ENCODE data around the gene UHRF2. TPM values are rescaled to one million over a fixed set of nuclear protein-coding genes. Genes with fewer than 3 reads are reported as not detected.
A peak's percentile ranks its signal among the peaks of the same experiment; 100 is the strongest.

Gene UHRF2
- total and polyA plus RNA-seq, 2 of the 13 experiments (the other 11 are each of a cell fraction or from before 2014, with no cell fraction given): 42.1 to 44.2 TPM

DNA sequence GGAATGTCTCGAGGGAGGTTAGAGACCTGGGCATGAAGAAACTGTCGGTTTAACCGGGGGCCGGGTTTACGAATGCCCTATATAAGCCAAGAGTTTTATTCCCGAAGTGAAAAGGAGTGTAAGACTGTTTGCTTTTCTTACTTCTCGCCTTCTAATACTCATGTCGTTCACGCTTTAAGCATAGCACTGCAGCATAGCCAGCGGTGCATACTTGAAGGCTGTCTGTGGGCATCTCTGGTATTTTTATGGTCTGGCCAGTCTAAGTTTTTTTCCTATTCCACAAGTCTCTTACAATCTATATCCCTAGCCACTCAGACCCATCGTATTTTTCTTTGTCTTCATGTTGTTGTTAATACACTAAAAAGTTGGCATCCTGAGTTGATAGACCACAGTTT, 1.2 kb downstream of the UHRF2 start:
- no peak for DNase-seq (ENCODE audit: low spot score)
- in situ Hi-C loops (cut with HindIII; ENCODE audit: extremely low pct_ligation_motif_present, low pct_unique_long_range_greater_than_20kb) (no loop called here), intact Hi-C loops (cut with micrococcal nuclease; ENCODE audit: unreplicated experiment) (no loop called here)
- H4K20me1 ChIP-seq (ENCODE audit: insufficient read depth, low read length): peaks cover 49% of the 10 kb centered on the region
- peaks cover 58% of the 10 kb centered on the region for H3K79me2 ChIP-seq (ENCODE audit: insufficient read depth, low read length)
- H3K4me1 ChIP-seq (ENCODE audit: insufficient read depth, low read length): peaks cover 50% of the 10 kb centered on the region
- H3K9me3 ChIP-seq (ENCODE audit: low read length): no peaks in the 10 kb centered on the region
- WGBS (ENCODE audit: low lambda C conversion rate): under 1% methylated on average over 10 of the region's 11 CpGs
- no peak overlapping the region for H2AFZ ChIP-seq (ENCODE audit: low read length)
- ChIA-PET POLR2A (interaction anchor here (1.1 to 1.5 kb wide), 2 partner anchors 15 to 40 kb away, joined by 3 read pairs; no protein-coding TSS in a partner anchor), CTCF (ENCODE audit: low intra/inter-chr PET ratio, low total read pairs) (no interaction called here)
- H3K4me2 ChIP-seq (ENCODE audit: low read depth, low read length): peak overlapping the region; percentile 83
- FAIRE-seq: no peak
- H3K27me3 ChIP-seq (ENCODE audit: control insufficient read depth in 1 of 2, insufficient read depth in 2 of 2, low read length in 2 of 2): no peaks in the 10 kb centered on the region; a peak in 1 of 5 replicates
- H3K36me3 ChIP-seq (replicated peaks in 1 of 2; ENCODE audit: control insufficient read depth in 1 of 2, insufficient read depth in 2 of 2, low read length in 2 of 2): peaks cover 0 to 2% of the 10 kb centered on the region in 2 experiments; a peak in 2 of 5 replicates
- H3K4me3 ChIP-seq (replicated peaks in 1 of 3; ENCODE audit: insufficient read depth in 1 of 3, low read depth in 2 of 3, low read length in 3 of 3): peak overlapping the region; percentile 86 to 91 (median 90)
- H3K27ac ChIP-seq (ENCODE audit: extremely low read length, insufficient read depth, low read length): peak overlapping the region; percentile 77
- BruUV-seq (replicated peaks): no TSS peak
- ATAC-seq: peak; percentile 33
- peak overlapping the region; percentile 89 for H3K9ac ChIP-seq (ENCODE audit: insufficient read depth, low read depth, low read length)
- no peak for TF ChIP-seq MIXL1 (CRISPR knock-in tag; IDR thresholded peaks at IDR 0.05)
- 0 out of 2 replicates have a peak, but pooled peaks have one; percentile 2 for TF ChIP-seq KMT2A (CRISPR knock-in tag; IDR thresholded peaks at IDR 0.05)
- no peak for TF ChIP-seq ZNF607 (CRISPR knock-in tag; IDR thresholded peaks at IDR 0.05; ENCODE audit: borderline replicate concordance)
- TF ChIP-seq ZNF710 (CRISPR knock-in tag; IDR thresholded peaks at IDR 0.05; ENCODE audit: borderline replicate concordance): no peak
- TF ChIP-seq ZBTB8A (CRISPR knock-in tag; IDR thresholded peaks at IDR 0.05; ENCODE audit: borderline replicate concordance, low read depth): no peak
- TF ChIP-seq, protein P1, sequence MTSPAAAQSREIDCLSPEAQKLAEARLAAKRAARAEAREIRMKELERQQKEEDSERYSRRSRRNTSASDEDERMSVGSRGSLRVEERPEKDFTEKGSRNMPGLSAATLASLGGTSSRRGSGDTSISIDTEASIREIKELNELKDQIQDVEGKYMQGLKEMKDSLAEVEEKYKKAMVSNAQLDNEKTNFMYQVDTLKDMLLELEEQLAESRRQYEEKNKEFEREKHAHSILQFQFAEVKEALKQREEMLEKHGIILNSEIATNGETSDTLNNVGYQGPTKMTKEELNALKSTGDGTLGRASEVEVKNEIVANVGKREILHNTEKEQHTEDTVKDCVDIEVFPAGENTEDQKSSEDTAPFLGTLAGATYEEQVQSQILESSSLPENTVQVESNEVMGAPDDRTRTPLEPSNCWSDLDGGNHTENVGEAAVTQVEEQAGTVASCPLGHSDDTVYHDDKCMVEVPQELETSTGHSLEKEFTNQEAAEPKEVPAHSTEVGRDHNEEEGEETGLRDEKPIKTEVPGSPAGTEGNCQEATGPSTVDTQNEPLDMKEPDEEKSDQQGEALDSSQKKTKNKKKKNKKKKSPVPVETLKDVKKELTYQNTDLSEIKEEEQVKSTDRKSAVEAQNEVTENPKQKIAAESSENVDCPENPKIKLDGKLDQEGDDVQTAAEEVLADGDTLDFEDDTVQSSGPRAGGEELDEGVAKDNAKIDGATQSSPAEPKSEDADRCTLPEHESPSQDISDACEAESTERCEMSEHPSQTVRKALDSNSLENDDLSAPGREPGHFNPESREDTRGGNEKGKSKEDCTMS (CRISPR knock-in tag; conservative IDR thresholded peaks at IDR 0.05): no peak
- no peak for TF ChIP-seq SAP130 (CRISPR knock-in tag; IDR thresholded peaks at IDR 0.05; ENCODE audit: low read depth)
- peak; percentile 3 for TF ChIP-seq ASH2L (IDR thresholded peaks at IDR 0.05; ENCODE audit: insufficient read length, low read depth, low read length)
- 0 out of 2 replicates have a peak, but pooled peaks have one; percentile 10 for TF ChIP-seq KDM5A (IDR thresholded peaks at IDR 0.05; ENCODE audit: borderline replicate concordance, low read length)
- TF ChIP-seq, protein P2, sequence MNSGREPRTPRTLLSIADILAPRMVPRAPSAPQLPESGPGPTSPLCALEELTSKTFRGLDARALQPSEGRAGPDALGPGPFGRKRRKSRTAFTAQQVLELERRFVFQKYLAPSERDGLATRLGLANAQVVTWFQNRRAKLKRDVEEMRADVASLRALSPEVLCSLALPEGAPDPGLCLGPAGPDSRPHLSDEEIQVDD (CRISPR knock-in tag; IDR thresholded peaks at IDR 0.05; ENCODE audit: borderline replicate concordance): no peak
- TF ChIP-seq ZHX2 (IDR thresholded peaks at IDR 0.05; ENCODE audit: low read depth): no peak
- TF ChIP-seq ZHX2 (CRISPR knock-in tag; IDR thresholded peaks at IDR 0.05; ENCODE audit: borderline replicate concordance): no peak
- TF ChIP-seq ZNF264 (CRISPR knock-in tag; IDR thresholded peaks at IDR 0.05): peak; percentile 8; the same call in 1 of the 2 replicates
- no peak for TF ChIP-seq ZNF451 (CRISPR knock-in tag; IDR thresholded peaks at IDR 0.05)
